Cardiac fibroblast (primary cell): ENCODE data around the gene CHAC2.

Experiments
- DNase-seq, 2 donors: peaks; one replicate each; pipeline versions ENCODE4 v3.0.0 to v3.0.0-alpha.2; 2010; ENCODE audit warnings: low read depth in 2 of 2
- H3K4me3 ChIP-seq, 2 donors: replicated peaks in 1 of 2; 1 replicate in 1 of 2; 2 replicates in 1 of 2; pipeline ENCODE4 v1.5.1; 2011; ENCODE audit warnings: low read depth in 2 of 2, low read length in 2 of 2, mild to moderate bottlenecking in 2 of 2, moderate library complexity in 1 of 2
- CTCF ChIP-seq: IDR thresholded peaks from one replicate; pipeline ENCODE4 v1.5.1; 2011; ENCODE audit warnings: low read depth, mild to moderate bottlenecking, low read length, inconsistent platforms

CHAC2 gene

GRCh38 chr2:53770264-53770663 is 2.7 kb downstream of the CHAC2 start:
- DNase-seq, result no peak
- TF ChIP-seq CTCF, result no peak
- H3K4me3 ChIP-seq, result no peak overlapping the region

DNA sequence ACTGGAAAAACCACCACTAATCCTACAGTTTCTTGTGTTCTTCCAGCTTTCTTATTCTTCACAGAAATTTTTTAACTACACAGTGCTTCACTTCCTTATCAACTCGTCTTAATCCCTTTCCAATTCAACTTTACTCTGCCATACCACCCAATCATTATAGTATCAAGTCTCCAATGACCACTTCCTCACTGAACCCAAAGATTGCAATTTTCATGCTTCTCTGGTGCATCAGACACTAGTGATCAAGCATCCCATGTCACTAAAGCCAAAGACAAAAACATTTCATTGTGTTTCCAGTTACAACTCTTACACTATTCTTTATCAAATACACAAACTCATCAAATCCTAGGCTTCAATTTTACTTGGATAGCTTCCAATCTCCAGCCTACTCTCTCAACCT is 9.5 kb downstream of the CHAC2 start:
- TF ChIP-seq CTCF, result no peak
- no peak for DNase-seq
- H3K4me3 ChIP-seq, result no peak overlapping the region

GRCh38 chr2:53778536-53779162 is 11.0 kb downstream of the CHAC2 start:
- no peak overlapping the region for H3K4me3 ChIP-seq
- DNase-seq, result no peak
- TF ChIP-seq CTCF, result no peak

- no peak for TF ChIP-seq CTCF
- DNase-seq, result no peak
- no peak overlapping the region for H3K4me3 ChIP-seq
These were observed 12.5 kb downstream of the CHAC2 start for GRCh38 chr2:53780056-53780455.

DNA sequence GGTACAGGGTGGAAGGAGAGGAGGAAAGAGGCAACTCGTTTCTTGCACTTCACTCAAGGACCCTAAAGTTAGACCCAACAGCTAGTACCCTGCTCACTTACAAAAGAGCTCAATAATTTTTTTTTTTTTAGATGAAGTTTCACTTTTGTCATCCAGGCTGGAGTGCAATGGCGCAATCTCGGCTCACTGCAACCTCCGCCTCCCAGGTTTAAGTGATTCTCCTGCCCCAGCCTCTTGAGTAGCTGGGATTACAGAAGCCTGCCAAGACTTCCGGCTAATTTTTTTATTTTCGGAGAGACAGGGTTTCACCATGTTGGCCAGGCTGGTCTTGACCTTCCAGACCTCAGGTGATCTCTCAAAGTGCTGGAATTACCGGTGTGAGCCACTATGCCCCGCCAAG is 15.1 kb downstream of the CHAC2 start:
- no peak for TF ChIP-seq CTCF
- no peak overlapping the region for H3K4me3 ChIP-seq
- DNase-seq, result no peak

DNA sequence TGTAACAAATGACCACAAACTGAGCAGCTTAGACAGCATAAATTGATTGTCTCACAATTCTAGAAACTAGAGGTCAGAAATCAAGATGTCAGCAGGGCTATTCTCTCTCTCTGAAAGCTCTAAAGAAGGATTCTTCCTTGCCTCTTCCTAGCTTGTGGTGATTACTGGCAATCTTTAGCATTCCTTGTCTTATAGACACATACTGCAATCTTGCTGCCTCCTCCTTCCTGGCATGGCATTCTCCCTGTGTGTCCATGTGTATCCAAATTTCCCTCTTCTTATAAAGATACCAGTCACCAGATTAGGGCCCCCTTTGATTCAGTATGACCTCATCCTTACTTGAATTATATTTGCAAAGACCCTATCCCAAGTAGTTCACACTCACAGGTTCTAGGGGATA is 16.8 kb downstream of the CHAC2 start:
- no peak for TF ChIP-seq CTCF
- H3K4me3 ChIP-seq, result no peak overlapping the region
- DNase-seq, result no peak

- TF ChIP-seq CTCF, result no peak
- peak overlapping the region; percentile 83 to 96 for H3K4me3 ChIP-seq
- no peak for DNase-seq
These were observed 17.8 kb downstream of the CHAC2 start for GRCh38 chr2:53785366-53785765.
